ENCODE data around the gene RAB20. TPM values are rescaled to one million over a fixed set of nuclear protein-coding genes. Genes with fewer than 3 reads are reported as not detected.

Gene RAB20
- total and polyA plus RNA-seq, 2 donors (not counting 1 experiment from before 2014, with no cell fraction given) = 2.4 to 4.6 TPM

DNA sequence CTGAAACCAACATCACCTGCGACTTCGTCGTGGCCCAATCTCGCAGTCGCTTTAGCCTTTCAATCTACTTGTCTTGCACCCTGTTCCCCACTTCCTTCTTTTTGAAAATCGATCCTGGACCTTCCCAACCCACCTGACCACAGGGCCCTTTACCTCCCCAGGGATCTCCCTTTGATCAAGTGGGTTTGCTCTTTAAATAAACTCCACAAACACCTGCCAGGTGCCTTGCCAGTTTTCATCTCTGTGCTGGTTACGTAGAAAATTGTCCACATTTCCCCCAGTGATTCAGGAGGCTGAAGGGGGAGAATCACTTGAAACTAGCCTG, 14.5 kb upstream of the RAB20 start:
- H3K79me2 ChIP-seq (ENCODE audit: control insufficient read depth, insufficient read depth, low read length) = no peaks in the 10 kb centered on the region
- H3K4me1 ChIP-seq (ENCODE audit: control insufficient read depth in 2 of 2, insufficient read depth in 2 of 2, low read length in 2 of 2) = peaks cover 12 to 13% of the 10 kb centered on the region in 2 donors
- DNase-seq (no peak), ATAC-seq (ENCODE audit: low read depth) (no peak)
- H3K36me3 ChIP-seq (replicated peaks in 1 of 2; ENCODE audit: control extremely low read depth in 1 of 2, control insufficient read depth in 1 of 2, extremely low read depth in 1 of 2, insufficient read depth in 2 of 2, low read length in 1 of 2) = no peaks in the 10 kb centered on the region
- intact Hi-C loops (cut with micrococcal nuclease) = no loop called here
- CTCF ChIA-PET = interaction anchor here (1.1 to 2.1 kb wide), 2 partner anchors 17 to 120 kb away, joined by 6 to 9 read pairs; no protein-coding TSS in a partner anchor
- TF ChIP-seq EZH2 (IDR thresholded peaks at IDR 0.05; ENCODE audit: borderline replicate concordance, insufficient read depth, low read depth, low read length, poor library complexity, severe bottlenecking) (no peak), CTCF (IDR thresholded peaks at IDR 0.05) (no peak)
- peaks cover 14% of the 10 kb centered on the region for H3K4me1 Mint-ChIP-seq
- H4K20me1 ChIP-seq (ENCODE audit: control insufficient read depth, insufficient read depth, low read length, poor library complexity, severe bottlenecking) = no peaks in the 10 kb centered on the region
- H3K9me3 ChIP-seq (ENCODE audit: control extremely low read depth in 1 of 3, control insufficient read depth in 2 of 3, insufficient read depth in 1 of 3, low read length in 2 of 3) = no peaks in the 10 kb centered on the region
- H3K27me3 ChIP-seq (replicated peaks in 1 of 4; ENCODE audit: control extremely low read depth in 1 of 4, control insufficient read depth in 3 of 4, insufficient read depth in 4 of 4, low read length in 3 of 4) = peaks cover 0 to 6% (median 0%) of the 10 kb centered on the region in 4 experiments
- POLR2A ChIA-PET = no interaction called here
- peak overlapping the region; percentile 26 for H3K9ac ChIP-seq (ENCODE audit: low read length)
- H3K27ac Mint-ChIP-seq = no peak overlapping the region
- peak overlapping the region; percentile 33 for H2AFZ ChIP-seq (ENCODE audit: insufficient read depth, low read depth, low read length, poor library complexity, severe bottlenecking)
- WGBS (ENCODE audit: insufficient coverage) = 12% methylated on average over 6 of the region's 7 CpGs
- H3K9me3 Mint-ChIP-seq (ENCODE audit: insufficient read depth) = no peaks in the 10 kb centered on the region
- peaks cover 26% of the 10 kb centered on the region for H3K27me3 Mint-ChIP-seq
- peak overlapping the region in 1 of 5 experiments; percentile 2 for H3K4me3 ChIP-seq (ENCODE audit: control extremely low read depth in 1 of 5, extremely low read depth in 1 of 5, insufficient read depth in 1 of 5, low read depth in 2 of 5, low read length in 4 of 5)
- H3K4me2 ChIP-seq (replicated peaks; ENCODE audit: low read depth, low read length, poor library complexity, severe bottlenecking) = peak overlapping the region; percentile 61
- H3K4me3 Mint-ChIP-seq = peak overlapping the region; percentile 67
- no peak overlapping the region for H3K27ac ChIP-seq (ENCODE audit: low read length in 2 of 2)

GRCh38 chr13:110575322-110576069, 14.0 kb upstream of the RAB20 start:
- H2AFZ ChIP-seq (ENCODE audit: insufficient read depth, low read depth, low read length, poor library complexity, severe bottlenecking) = peak overlapping the region; percentile 33
- intact Hi-C loops (cut with micrococcal nuclease) = no loop called here
- H3K36me3 ChIP-seq (replicated peaks in 1 of 2; ENCODE audit: control extremely low read depth in 1 of 2, control insufficient read depth in 1 of 2, extremely low read depth in 1 of 2, insufficient read depth in 2 of 2, low read length in 1 of 2) = no peaks in the 10 kb centered on the region
- peak overlapping the region in 1 of 5 experiments; percentile 2 for H3K4me3 ChIP-seq (ENCODE audit: control extremely low read depth in 1 of 5, extremely low read depth in 1 of 5, insufficient read depth in 1 of 5, low read depth in 2 of 5, low read length in 4 of 5)
- peak; percentile 78 for ATAC-seq (ENCODE audit: low read depth)
- ChIA-PET POLR2A (no interaction called here), CTCF (interaction anchor here (1.1 to 2.1 kb wide), 2 partner anchors 18 to 120 kb away, joined by 6 to 9 read pairs; no protein-coding TSS in a partner anchor)
- Mint-ChIP-seq H3K9me3 (ENCODE audit: insufficient read depth) (no peaks in the 10 kb centered on the region), H3K4me1 (peaks cover 14% of the 10 kb centered on the region), H3K4me3 (peak overlapping the region; percentile 67), H3K27ac (peak overlapping the region; percentile 12), H3K27me3 (peaks cover 22% of the 10 kb centered on the region)
- no peak for TF ChIP-seq CTCF (IDR thresholded peaks at IDR 0.05)
- no peak for TF ChIP-seq EZH2 (IDR thresholded peaks at IDR 0.05; ENCODE audit: borderline replicate concordance, insufficient read depth, low read depth, low read length, poor library complexity, severe bottlenecking)
- H3K27ac ChIP-seq (ENCODE audit: low read length in 2 of 2) = no peak overlapping the region
- no peaks in the 10 kb centered on the region for H3K79me2 ChIP-seq (ENCODE audit: control insufficient read depth, insufficient read depth, low read length)
- peak overlapping the region; percentile 61 for H3K4me2 ChIP-seq (replicated peaks; ENCODE audit: low read depth, low read length, poor library complexity, severe bottlenecking)
- H3K4me1 ChIP-seq (ENCODE audit: control insufficient read depth in 2 of 2, insufficient read depth in 2 of 2, low read length in 2 of 2) = peaks cover 12 to 13% of the 10 kb centered on the region in 2 donors
- H3K27me3 ChIP-seq (replicated peaks in 1 of 4; ENCODE audit: control extremely low read depth in 1 of 4, control insufficient read depth in 3 of 4, insufficient read depth in 4 of 4, low read length in 3 of 4) = peaks cover 0 to 6% (median 0%) of the 10 kb centered on the region in 4 experiments
- DNase-seq = peak; percentile 54
- no peaks in the 10 kb centered on the region for H4K20me1 ChIP-seq (ENCODE audit: control insufficient read depth, insufficient read depth, low read length, poor library complexity, severe bottlenecking)
- WGBS (ENCODE audit: insufficient coverage) = 9% methylated on average over 14 of the region's 15 CpGs
- peak overlapping the region; percentile 26 for H3K9ac ChIP-seq (ENCODE audit: low read length)
- H3K9me3 ChIP-seq (ENCODE audit: control extremely low read depth in 1 of 3, control insufficient read depth in 2 of 3, insufficient read depth in 1 of 3, low read length in 2 of 3) = no peaks in the 10 kb centered on the region
